ENCODE results near the gene ADSL.

- TF ChIP-seq CTCF (IDR thresholded peaks at IDR 0.05) (no peak), POLR2A (IDR thresholded peaks at IDR 0.05) (no peak)
These were observed 63.4 kb downstream of the ADSL start for GRCh38 chr22:40409613-40410113.
